GM23248 (cell line): ENCODE data around the gene BRD4.

Experiments
- EZH2 ChIP-seq: fragments of 200-600 bp; sonication (generic); IDR thresholded peaks from 2 replicates; pipeline ENCODE4 v1.6.1; 2018; ENCODE audit warnings: antibody characterized with exemption, mild to moderate bottlenecking; ENCODE audit not compliant: insufficient read depth, poor library complexity, severe bottlenecking
- EZH2phosphoT487 ChIP-seq: fragments of 200-600 bp; sonication (generic); IDR thresholded peaks from 2 replicates; pipeline ENCODE4 v1.6.1; 2018; ENCODE audit warnings: antibody characterized with exemption, moderate library complexity, mild to moderate bottlenecking, low read depth; ENCODE audit not compliant: insufficient read depth

DNA sequence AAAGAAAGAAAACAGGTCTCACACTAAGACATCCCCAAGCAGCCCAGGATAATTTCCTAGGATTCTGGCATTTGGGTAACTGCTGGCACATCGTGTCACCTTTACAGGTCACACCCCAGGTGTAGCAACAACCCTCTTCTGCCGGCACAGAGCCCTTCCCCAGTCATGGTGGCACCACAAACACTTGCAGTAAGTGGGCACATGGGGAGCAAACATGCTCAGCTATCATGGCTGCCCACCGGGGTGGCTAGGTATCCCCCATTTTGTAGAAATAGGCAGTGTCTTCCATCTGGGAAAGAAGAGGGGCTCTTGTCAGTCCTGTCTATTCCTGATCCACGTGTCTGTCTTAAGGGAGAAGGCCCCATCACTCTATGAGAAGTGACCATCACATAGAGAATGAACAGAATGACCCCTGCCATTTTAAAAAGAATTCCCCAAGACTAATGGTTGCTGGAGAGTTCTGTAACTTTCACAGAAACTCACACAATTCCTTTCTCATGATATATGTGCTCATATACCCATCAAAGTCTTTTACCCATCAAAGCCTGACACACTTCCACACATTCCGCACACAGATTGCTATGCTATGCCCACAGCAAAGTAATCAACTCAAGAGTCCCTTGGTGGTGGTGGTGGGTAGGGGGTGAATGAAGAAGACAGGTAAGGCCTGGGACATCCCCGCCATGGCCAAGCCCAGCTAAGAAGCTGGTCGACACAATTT is 33.3 kb downstream of the BRD4 start:
- TF ChIP-seq EZH2phosphoT487, result no peak
- TF ChIP-seq EZH2, result no peak
